ENCODE results near the gene AHSP.
"Not testable (repeated sequence)": the region's sequence is repeated elsewhere in the genome, so short reads cannot be mapped to it uniquely, and the experiment has no call there.

AHSP gene

DNA sequence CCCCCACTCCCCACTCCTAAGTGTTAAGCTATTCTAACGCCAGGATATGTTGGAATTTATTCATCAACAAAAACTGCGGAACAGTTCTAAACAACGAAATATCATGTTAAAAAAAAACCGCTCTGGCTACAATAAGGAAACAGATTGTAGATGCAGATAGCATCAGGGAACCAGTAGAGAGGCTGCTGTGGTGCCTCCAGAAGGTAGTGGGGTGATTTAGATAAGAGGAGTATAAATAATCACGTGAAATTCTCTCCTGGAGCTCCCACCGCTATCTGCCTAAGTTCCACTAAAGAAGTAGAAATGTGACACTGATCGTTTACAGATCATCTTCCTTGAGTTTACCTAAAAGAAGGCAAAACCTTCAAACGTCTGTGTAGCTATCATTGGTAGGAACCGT lies 8.0 kb downstream of the AHSP start:
- H3K9ac ChIP-seq (ENCODE audit: low read length) = no peak overlapping the region
- H3K18ac ChIP-seq (ENCODE audit: low read length) = no peak overlapping the region
- H3K79me2 ChIP-seq (ENCODE audit: control insufficient read depth, insufficient read depth, low read length) = no peaks in the 10 kb centered on the region
- H3K4me1 ChIP-seq (ENCODE audit: control insufficient read depth, low read depth, low read length) = no peaks in the 10 kb centered on the region
- no CpG with 5 or more reads among the region's 9 CpGs for WGBS (ENCODE audit: extremely low coverage, insufficient coverage, low lambda C conversion rate)
- no peak overlapping the region for H3K27ac ChIP-seq (ENCODE audit: low read depth, low read length)
- H3K56ac ChIP-seq (ENCODE audit: low read length) = no peak overlapping the region
- no peak overlapping the region for H4K5ac ChIP-seq (ENCODE audit: low read length)
- no peaks in the 10 kb centered on the region for H3K79me1 ChIP-seq (ENCODE audit: low read length)
- no peak overlapping the region for H2BK120ac ChIP-seq (ENCODE audit: low read depth, low read length)
- H3K36me3 ChIP-seq (ENCODE audit: control insufficient read depth, insufficient read depth, low read length) = no peaks in the 10 kb centered on the region
- no peak overlapping the region for H3K4me2 ChIP-seq (ENCODE audit: low read length)
- H2BK15ac ChIP-seq (replicated peaks; ENCODE audit: low read depth) = no peak overlapping the region
- no peak overlapping the region for H3K4me3 ChIP-seq (ENCODE audit: low read length)
- H4K8ac ChIP-seq (ENCODE audit: low read depth, low read length) = no peak overlapping the region
- DNase-seq = no peak
- no peak overlapping the region for H2AK5ac ChIP-seq (ENCODE audit: low read length)
- no peak overlapping the region for H3K23ac ChIP-seq (ENCODE audit: low read length)
- H3K27me3 ChIP-seq (ENCODE audit: insufficient read depth, low read length, poor library complexity) = no peaks in the 10 kb centered on the region
- H3K4ac ChIP-seq (ENCODE audit: low read depth, low read length) = no peak overlapping the region
- no peak overlapping the region for H2BK5ac ChIP-seq (ENCODE audit: low read length)

DNA sequence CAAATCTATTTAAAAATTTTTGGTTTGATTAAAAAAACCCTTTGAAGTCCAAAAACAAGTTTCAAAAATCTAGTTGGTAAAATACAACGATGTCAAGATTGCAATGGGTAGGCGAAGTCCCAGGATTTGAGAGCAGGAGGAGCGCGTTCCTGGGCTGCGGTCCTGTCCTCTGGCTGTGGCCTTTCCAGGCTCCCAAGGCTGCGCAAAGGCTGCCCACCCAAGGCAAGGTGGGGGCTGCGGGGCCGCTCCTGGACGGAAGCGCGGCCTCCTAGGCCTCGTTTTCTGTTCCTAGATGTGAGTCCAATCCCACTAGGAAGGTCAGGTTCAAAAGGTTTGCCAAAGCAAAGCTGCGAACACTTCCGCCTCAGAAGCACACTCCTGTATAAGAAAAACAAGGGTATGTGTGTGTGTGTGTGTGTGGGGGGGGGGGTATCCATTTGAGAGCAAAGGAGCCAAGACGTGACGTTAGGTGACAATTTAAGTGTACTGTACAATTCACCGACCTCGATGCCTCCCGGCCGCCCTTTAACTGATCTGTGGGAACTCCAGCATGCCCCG lies 9.2 kb downstream of the AHSP start:
- no peak overlapping the region for H2BK120ac ChIP-seq (ENCODE audit: low read depth, low read length)
- H3K9ac ChIP-seq (ENCODE audit: low read length) = no peak overlapping the region
- DNase-seq = no peak
- no CpG with 5 or more reads among the region's 21 CpGs for WGBS (ENCODE audit: extremely low coverage, insufficient coverage, low lambda C conversion rate)
- no peaks in the 10 kb centered on the region for H3K79me1 ChIP-seq (ENCODE audit: low read length)
- H3K4me1 ChIP-seq (ENCODE audit: control insufficient read depth, low read depth, low read length) = no peaks in the 10 kb centered on the region
- H3K4ac ChIP-seq (ENCODE audit: low read depth, low read length) = no peak overlapping the region
- H3K79me2 ChIP-seq (ENCODE audit: control insufficient read depth, insufficient read depth, low read length) = no peaks in the 10 kb centered on the region
- no peak overlapping the region for H3K27ac ChIP-seq (ENCODE audit: low read depth, low read length)
- H3K23ac ChIP-seq (ENCODE audit: low read length) = no peak overlapping the region
- no peak overlapping the region for H3K18ac ChIP-seq (ENCODE audit: low read length)
- H2AK5ac ChIP-seq (ENCODE audit: low read length) = no peak overlapping the region
- H2BK5ac ChIP-seq (ENCODE audit: low read length) = no peak overlapping the region
- no peaks in the 10 kb centered on the region for H3K27me3 ChIP-seq (ENCODE audit: insufficient read depth, low read length, poor library complexity)
- no peak overlapping the region for H2BK15ac ChIP-seq (replicated peaks; ENCODE audit: low read depth)
- no peak overlapping the region for H4K8ac ChIP-seq (ENCODE audit: low read depth, low read length)
- no peak overlapping the region for H3K4me2 ChIP-seq (ENCODE audit: low read length)
- H3K36me3 ChIP-seq (ENCODE audit: control insufficient read depth, insufficient read depth, low read length) = no peaks in the 10 kb centered on the region
- H3K4me3 ChIP-seq (ENCODE audit: low read length) = no peak overlapping the region
- no peak overlapping the region for H4K5ac ChIP-seq (ENCODE audit: low read length)
- no peak overlapping the region for H3K56ac ChIP-seq (ENCODE audit: low read length)

DNA sequence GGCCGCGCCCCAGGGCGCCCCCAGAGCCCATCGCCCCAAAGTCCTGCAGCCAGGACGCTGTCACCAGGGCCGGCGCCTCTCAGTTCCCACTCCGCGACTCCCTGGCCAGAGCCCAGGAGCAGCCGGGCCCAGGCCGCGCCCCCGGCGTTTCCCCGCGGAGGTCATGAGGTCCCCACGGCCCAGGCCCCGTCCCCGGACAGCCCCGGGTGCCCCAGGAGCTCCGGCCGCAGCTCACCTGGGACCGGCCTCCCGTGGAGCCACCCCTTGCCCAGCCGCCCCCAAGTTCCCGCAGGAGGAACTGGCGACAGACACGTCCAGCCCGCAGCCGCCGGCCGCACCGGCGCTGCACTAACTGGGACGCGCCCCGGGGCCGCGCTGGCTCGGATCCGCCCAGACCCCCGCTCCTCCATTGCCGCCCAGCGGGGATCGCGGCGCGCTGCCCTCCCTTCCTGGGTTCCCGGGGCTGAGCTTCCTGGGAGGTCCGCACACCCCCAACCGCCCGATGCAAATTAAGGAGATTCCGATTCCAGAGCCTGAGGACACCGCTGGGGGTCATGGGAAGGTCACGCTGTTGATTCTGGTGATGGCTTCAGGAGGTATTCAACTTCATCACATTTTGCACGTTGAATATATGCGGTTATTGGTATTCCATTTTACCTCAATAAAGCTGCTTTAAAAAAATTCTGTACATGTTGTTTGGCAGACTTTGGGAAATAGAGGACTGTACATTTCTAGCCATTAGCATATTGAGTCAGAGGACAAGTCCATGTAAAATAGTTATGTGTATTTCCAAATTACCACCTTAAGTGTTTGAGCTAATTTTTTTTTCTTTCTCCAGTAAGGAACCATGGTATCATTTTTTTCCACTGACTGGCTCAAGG lies 9.9 kb downstream of the AHSP start:
- H3K79me2 ChIP-seq (ENCODE audit: control insufficient read depth, insufficient read depth, low read length) = no peaks in the 10 kb centered on the region
- H3K36me3 ChIP-seq (ENCODE audit: control insufficient read depth, insufficient read depth, low read length) = no peaks in the 10 kb centered on the region
- no CpG with 5 or more reads among the region's 57 CpGs for WGBS (ENCODE audit: extremely low coverage, insufficient coverage, low lambda C conversion rate)
- no peak overlapping the region for H3K4me2 ChIP-seq (ENCODE audit: low read length)
- no peak overlapping the region for H4K8ac ChIP-seq (ENCODE audit: low read depth, low read length)
- H3K18ac ChIP-seq (ENCODE audit: low read length) = no peak overlapping the region
- H2BK5ac ChIP-seq (ENCODE audit: low read length) = no peak overlapping the region
- H3K4ac ChIP-seq (ENCODE audit: low read depth, low read length) = no peak overlapping the region
- H3K4me1 ChIP-seq (ENCODE audit: control insufficient read depth, low read depth, low read length) = no peaks in the 10 kb centered on the region
- H2AK5ac ChIP-seq (ENCODE audit: low read length) = no peak overlapping the region
- H2BK15ac ChIP-seq (replicated peaks; ENCODE audit: low read depth) = no peak overlapping the region
- H2BK120ac ChIP-seq (ENCODE audit: low read depth, low read length) = no peak overlapping the region
- no peak overlapping the region for H3K23ac ChIP-seq (ENCODE audit: low read length)
- no peak overlapping the region for H3K56ac ChIP-seq (ENCODE audit: low read length)
- H4K5ac ChIP-seq (ENCODE audit: low read length) = no peak overlapping the region
- no peak overlapping the region for H3K4me3 ChIP-seq (ENCODE audit: low read length)
- H3K9ac ChIP-seq (ENCODE audit: low read length) = no peak overlapping the region
- H3K27me3 ChIP-seq (ENCODE audit: insufficient read depth, low read length, poor library complexity) = no peaks in the 10 kb centered on the region
- peak; percentile 6 for DNase-seq
- H3K79me1 ChIP-seq (ENCODE audit: low read length) = no peaks in the 10 kb centered on the region
- H3K27ac ChIP-seq (ENCODE audit: low read depth, low read length) = no peak overlapping the region

DNA sequence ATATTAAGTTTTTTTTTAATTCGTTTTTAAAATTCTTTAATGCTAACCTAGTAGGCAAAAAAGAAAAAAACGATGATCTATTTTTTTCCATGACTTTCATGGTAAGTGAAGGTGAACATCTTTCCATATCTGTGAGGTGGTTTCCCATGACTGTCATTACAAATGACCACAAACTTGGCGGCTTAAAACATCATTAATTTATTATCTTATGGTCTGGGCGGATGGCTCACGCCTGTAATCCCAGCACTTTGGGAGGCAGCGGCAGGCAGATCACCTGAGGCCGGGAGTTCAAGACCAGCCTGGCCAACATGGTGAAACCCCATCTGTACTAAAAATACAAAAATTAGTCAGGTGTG lies 10.5 kb downstream of the AHSP start:
- not testable (repeated sequence) for H2AK5ac ChIP-seq (ENCODE audit: low read length); H3K56ac ChIP-seq (ENCODE audit: low read length); H2BK120ac ChIP-seq (ENCODE audit: low read depth, low read length); H3K4me2 ChIP-seq (ENCODE audit: low read length); H3K27me3 ChIP-seq (ENCODE audit: insufficient read depth, low read length, poor library complexity); H3K4me1 ChIP-seq (ENCODE audit: control insufficient read depth, low read depth, low read length); H3K27ac ChIP-seq (ENCODE audit: low read depth, low read length); H2BK15ac ChIP-seq (replicated peaks; ENCODE audit: low read depth); H3K4me3 ChIP-seq (ENCODE audit: low read length); H3K4ac ChIP-seq (ENCODE audit: low read depth, low read length); H4K5ac ChIP-seq (ENCODE audit: low read length); H4K8ac ChIP-seq (ENCODE audit: low read depth, low read length); H3K18ac ChIP-seq (ENCODE audit: low read length); H3K23ac ChIP-seq (ENCODE audit: low read length); H3K36me3 ChIP-seq (ENCODE audit: control insufficient read depth, insufficient read depth, low read length); H2BK5ac ChIP-seq (ENCODE audit: low read length); H3K79me2 ChIP-seq (ENCODE audit: control insufficient read depth, insufficient read depth, low read length); H3K9ac ChIP-seq (ENCODE audit: low read length); H3K79me1 ChIP-seq (ENCODE audit: low read length); DNase-seq
- WGBS (ENCODE audit: extremely low coverage, insufficient coverage, low lambda C conversion rate) = no CpG with 5 or more reads among the region's 7 CpGs

DNA sequence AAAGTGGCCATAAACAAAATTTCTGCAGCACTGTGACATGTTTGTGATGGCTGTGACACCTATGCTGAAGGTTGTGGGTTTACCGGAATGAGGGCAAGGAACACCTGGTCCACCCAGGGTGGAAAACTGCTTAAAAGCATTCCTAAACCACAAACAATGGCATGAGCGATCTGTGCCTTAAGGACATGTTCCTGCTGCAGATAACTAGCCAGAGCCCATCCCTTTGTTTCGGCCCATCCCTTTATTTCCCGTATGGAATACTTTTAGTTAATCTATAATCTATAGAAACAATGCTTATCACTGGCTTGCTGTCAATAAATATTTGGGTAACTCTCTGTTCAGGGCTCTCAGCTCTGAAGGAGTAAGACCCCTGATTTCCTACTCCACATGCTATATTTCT lies 12.1 kb downstream of the AHSP start:
- not testable (repeated sequence) for H3K4me1 ChIP-seq (ENCODE audit: control insufficient read depth, low read depth, low read length); H4K5ac ChIP-seq (ENCODE audit: low read length); DNase-seq; H3K27me3 ChIP-seq (ENCODE audit: insufficient read depth, low read length, poor library complexity); H3K9ac ChIP-seq (ENCODE audit: low read length); H3K56ac ChIP-seq (ENCODE audit: low read length); H3K4ac ChIP-seq (ENCODE audit: low read depth, low read length); H2BK120ac ChIP-seq (ENCODE audit: low read depth, low read length); H3K4me2 ChIP-seq (ENCODE audit: low read length); H3K4me3 ChIP-seq (ENCODE audit: low read length); H3K23ac ChIP-seq (ENCODE audit: low read length); H3K36me3 ChIP-seq (ENCODE audit: control insufficient read depth, insufficient read depth, low read length); H3K79me1 ChIP-seq (ENCODE audit: low read length); H2BK15ac ChIP-seq (replicated peaks; ENCODE audit: low read depth); H3K79me2 ChIP-seq (ENCODE audit: control insufficient read depth, insufficient read depth, low read length); H3K27ac ChIP-seq (ENCODE audit: low read depth, low read length); H4K8ac ChIP-seq (ENCODE audit: low read depth, low read length); H2AK5ac ChIP-seq (ENCODE audit: low read length); H2BK5ac ChIP-seq (ENCODE audit: low read length); H3K18ac ChIP-seq (ENCODE audit: low read length)
- WGBS (ENCODE audit: extremely low coverage, insufficient coverage, low lambda C conversion rate) = no CpG with 5 or more reads among the region's 4 CpGs

DNA sequence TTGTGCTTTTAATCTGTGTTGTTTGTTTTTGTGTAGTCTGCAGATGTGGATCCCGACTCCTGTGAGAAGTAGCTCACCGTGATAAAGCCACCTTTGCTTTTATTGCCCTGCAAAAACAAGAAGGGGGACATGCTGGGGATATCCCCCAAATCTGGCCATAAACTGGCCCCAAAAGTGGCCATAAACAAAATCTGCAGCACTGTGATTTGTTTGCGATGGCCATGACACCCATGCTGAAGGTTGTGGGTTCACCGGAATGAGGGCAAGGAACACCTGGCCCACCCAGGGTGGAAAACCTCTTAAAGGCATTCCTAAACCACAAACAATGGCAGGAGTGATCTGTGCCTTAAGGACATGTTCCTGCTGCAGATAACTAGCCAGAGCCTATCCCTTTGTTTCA lies 15.1 kb downstream of the AHSP start:
- no peak overlapping the region for H2BK120ac ChIP-seq (ENCODE audit: low read depth, low read length)
- H3K27me3 ChIP-seq (ENCODE audit: insufficient read depth, low read length, poor library complexity) = no peaks in the 10 kb centered on the region
- no peak overlapping the region for H2AK5ac ChIP-seq (ENCODE audit: low read length)
- H3K79me1 ChIP-seq (ENCODE audit: low read length) = no peaks in the 10 kb centered on the region
- no peak overlapping the region for H3K18ac ChIP-seq (ENCODE audit: low read length)
- no peak overlapping the region for H3K4me3 ChIP-seq (ENCODE audit: low read length)
- no peaks in the 10 kb centered on the region for H3K4me1 ChIP-seq (ENCODE audit: control insufficient read depth, low read depth, low read length)
- H3K27ac ChIP-seq (ENCODE audit: low read depth, low read length) = no peak overlapping the region
- no peak overlapping the region for H3K9ac ChIP-seq (ENCODE audit: low read length)
- H2BK5ac ChIP-seq (ENCODE audit: low read length) = no peak overlapping the region
- no peak overlapping the region for H3K23ac ChIP-seq (ENCODE audit: low read length)
- H4K8ac ChIP-seq (ENCODE audit: low read depth, low read length) = no peak overlapping the region
- no peak for DNase-seq
- H3K4ac ChIP-seq (ENCODE audit: low read depth, low read length) = no peak overlapping the region
- no peak overlapping the region for H4K5ac ChIP-seq (ENCODE audit: low read length)
- no peak overlapping the region for H3K56ac ChIP-seq (ENCODE audit: low read length)
- no CpG with 5 or more reads among the region's 4 CpGs for WGBS (ENCODE audit: extremely low coverage, insufficient coverage, low lambda C conversion rate)
- no peaks in the 10 kb centered on the region for H3K79me2 ChIP-seq (ENCODE audit: control insufficient read depth, insufficient read depth, low read length)
- no peak overlapping the region for H3K4me2 ChIP-seq (ENCODE audit: low read length)
- no peak overlapping the region for H2BK15ac ChIP-seq (replicated peaks; ENCODE audit: low read depth)
- H3K36me3 ChIP-seq (ENCODE audit: control insufficient read depth, insufficient read depth, low read length) = no peaks in the 10 kb centered on the region

Measured in mesendoderm (in vitro differentiated cells).